SW 1271 (cell line): ENCODE measurements around the gene METRN.
"Not testable (repeated sequence)": the region's sequence is repeated elsewhere in the genome, so short reads cannot be mapped to it uniquely, and the experiment has no call there.

ENCODE experiments used
- DNase-seq, 2 experiments: peaks; one replicate each; lab custom pipeline; 2025; lab: John Stamatoyannopoulos, UW

METRN gene

DNA sequence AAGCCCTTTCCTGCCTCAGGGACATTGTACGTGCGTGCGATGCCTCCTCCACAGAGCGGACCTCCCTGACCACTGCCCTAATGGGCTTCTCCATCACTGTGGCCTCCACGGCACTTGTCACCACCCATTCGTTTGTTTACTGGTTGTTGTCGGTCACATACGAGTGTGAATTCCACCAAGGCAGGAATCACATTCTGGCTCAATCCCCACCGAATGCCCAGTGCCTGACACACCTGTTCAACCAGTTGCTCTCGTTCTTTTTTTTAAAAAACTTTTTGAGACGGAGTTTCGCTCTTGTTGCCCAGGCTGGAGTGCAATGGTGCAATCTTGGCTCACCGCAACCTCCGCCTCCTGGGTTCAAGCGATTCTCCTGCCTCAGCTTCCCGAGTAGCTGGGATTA lies 23.7 kb upstream of the METRN start:
- not testable (repeated sequence) for DNase-seq

- no peak for DNase-seq
Measured at GRCh38 chr16:692356-693108, 22.4 kb upstream of the METRN start.

DNA sequence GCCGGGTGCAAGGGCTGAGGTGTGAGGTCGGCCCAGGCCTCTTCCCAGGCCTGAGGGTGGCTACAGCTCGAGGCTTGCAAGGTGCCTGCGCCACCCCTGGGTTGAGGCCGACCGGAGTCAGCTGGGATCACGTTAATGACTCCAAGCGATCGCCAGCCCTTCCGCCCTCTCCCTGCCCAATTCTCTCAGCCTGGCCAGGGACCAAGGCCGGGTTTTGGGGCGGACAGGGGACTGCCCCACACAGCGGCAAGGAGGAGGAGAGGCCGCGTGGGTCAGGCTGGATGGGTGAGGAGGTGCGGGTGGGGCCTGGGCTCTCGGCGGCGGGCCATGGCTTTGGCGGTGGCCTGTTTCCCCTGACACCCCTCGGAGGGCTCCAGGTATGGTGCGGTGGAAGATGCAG lies 21.6 kb upstream of the METRN start:
- no peak for DNase-seq

GRCh38 chr16:693766-694165 lies 21.2 kb upstream of the METRN start:
- no peak for DNase-seq

- DNase-seq, result no peak
Measured at GRCh38 chr16:694187-694862, 20.6 kb upstream of the METRN start.

DNA sequence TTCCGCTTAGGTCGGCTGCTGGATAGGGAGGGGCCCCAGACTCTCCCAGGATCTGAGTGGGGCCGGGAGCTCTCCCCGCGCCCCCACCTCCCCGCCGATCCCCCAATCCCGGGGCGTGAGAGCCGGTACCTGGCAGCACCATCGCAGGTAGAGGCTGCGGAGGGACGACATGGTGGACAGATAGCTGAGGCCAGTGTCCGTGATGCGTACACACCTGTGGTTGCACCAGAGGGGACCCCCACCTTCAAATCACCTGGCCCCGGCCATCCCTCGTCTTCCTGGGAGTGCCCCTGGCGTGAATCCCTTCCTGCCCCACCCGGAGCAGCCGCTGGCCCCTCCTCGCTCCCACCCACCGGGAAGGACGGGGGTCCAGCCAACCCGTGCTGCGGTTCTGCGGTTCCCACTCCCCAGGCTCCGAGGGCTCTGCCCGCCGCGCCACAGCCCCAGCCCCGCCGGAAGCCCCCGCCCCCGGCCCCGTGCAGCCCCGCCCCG lies 20.0 kb upstream of the METRN start:
- no peak for DNase-seq

GRCh38 chr16:695355-696089 lies 19.4 kb upstream of the METRN start:
- no peak for DNase-seq

DNA sequence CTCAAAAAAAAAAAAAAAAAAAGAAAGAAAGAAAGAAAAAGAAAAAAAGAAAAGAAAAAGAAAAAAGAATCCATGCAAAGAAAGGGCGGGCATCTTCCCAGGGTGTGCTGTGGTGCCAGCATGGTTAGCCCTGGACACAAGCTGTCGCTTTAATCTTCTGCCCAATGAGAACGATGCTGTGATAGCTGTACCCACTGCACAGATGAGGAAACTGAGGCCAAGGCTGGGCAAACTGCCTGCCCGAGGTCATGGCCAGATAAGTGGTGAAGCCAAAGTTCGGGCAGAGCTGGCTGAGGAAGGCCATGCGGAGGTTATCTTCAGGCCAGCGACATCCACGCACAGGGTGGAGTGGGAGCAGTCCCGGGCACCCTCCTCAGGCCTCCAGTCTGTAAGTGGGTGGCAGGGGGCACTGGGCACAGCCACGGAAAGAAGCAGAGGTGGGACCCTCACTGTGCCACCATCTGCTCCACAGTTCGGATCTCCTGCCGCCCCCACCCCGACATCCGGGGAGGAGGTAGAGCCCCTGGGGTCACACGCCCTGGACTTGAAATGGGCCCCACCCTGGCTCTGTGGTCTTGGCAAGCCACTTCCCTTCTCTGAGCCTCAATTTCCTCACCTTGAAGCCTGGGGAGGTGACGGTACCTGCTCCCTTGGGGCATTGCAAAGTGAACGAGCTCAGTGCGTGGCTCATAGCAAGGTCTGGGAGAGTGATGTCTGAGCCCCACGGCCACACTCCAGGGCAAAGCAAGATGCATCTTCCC lies 15.8 kb upstream of the METRN start:
- DNase-seq, result no peak

GRCh38 chr16:700684-701584 lies 14.0 kb upstream of the METRN start:
- no peak for DNase-seq

DNA sequence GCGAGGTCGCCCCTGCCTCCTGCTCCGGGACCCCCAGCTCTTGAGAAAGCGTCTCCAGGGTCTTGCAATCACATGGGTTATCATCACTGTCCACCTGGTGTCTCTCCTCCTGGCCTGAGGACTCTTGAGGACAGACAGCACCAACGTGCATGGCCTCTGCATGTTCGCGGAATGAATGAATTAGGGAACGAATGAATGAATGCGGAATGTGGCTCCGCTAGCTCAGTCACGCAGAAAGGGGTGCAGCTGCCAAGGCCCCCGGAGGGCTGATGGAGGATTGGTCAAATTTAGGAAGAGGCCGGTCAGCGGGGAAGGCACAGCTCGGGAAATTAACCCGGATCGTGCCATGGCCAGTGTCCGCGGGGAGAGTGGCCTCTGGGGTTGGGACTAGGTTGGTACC lies 12.6 kb upstream of the METRN start:
- DNase-seq, result no peak

- no peak for DNase-seq
Measured at GRCh38 chr16:703406-703805, 11.5 kb upstream of the METRN start.

DNA sequence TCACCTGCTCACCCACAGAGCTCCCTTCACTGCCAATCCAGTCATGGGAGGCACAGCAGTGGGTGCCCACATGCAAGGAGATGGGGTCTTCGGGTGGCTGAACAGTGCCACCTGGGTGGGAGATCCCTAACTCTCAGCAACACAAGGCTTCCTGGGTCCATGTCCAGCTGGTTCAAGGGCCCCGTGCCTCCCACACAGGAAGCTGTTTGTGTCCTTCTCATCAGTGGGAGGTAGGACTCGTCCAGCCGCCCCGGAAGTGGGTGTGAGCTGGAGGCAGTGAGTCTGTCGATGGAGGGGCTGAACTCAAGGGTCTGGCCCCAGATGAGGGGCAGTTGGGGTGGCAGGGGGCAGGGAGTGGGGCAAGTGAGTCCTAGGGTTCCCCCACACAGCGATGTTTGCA lies 10.9 kb upstream of the METRN start:
- DNase-seq, result no peak

- no peak for DNase-seq
Measured at GRCh38 chr16:704552-705380, 10.2 kb upstream of the METRN start.

GRCh38 chr16:705431-706188 lies 9.3 kb upstream of the METRN start, which contains the start of gene FBXL16:
FBXL16 (minus strand) TSS chr16:705801; CDS start chr16:697405, 8,396 bp downstream.
- no peak for DNase-seq

GRCh38 chr16:706189-707061 lies 8.5 kb upstream of the METRN start:
- no peak for DNase-seq

DNA sequence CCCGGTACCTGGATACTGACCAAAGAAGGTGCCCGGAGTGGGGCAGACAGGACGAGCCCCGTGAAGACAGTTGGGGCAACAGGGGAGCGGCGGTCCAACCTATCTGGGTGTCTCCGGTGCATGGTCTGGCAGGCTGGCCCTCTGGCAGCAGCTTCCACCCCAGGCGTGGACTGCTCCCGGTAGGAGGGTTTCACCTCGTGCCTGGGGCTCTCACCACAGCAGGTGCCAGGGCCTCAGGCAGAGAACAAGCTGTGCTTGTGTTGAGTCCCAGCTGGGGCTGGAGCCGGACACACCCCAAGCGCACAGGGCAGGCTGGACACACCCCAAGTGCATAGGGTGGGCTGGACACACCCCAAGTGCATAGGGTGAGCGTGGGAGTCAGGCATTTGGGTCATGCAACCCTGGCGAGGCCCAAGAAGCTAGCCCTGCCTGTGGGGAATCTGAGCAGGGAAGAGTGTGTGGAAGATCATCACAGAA lies 7.8 kb upstream of the METRN start:
- DNase-seq, result no peak

DNA sequence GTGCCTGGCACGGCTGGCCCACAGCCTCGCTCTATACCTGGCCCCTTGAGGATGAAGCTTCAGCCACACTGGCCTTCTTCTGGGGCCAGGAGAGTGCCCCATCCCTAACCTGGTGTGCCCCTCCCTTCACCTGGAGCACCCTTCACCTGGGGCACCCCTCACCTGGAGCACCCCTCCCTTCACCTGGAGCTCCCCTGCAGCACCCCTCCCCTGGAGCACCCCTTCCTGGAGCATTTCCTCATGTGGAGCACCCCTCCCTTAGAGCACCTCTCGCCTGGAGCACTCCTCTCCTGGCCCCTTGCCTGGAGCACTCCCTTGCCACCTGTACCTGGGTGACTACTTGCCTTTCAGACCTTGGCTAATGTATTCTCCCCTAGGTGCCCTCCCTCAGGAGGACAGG lies 6.9 kb upstream of the METRN start:
- DNase-seq, result no peak

GRCh38 chr16:708959-709358 lies 6.0 kb upstream of the METRN start:
- DNase-seq, result no peak
